ENCODE results near the gene TUBG2. TPM values are rescaled to one million over a fixed set of nuclear protein-coding genes. Genes with fewer than 3 reads are reported as not detected.

Gene TUBG2
- total RNA-seq, 1 experiment from 2014 or later, result 20.9 TPM

- Histone ChIP-seq H3K9me3 (ENCODE audit: control insufficient read depth in 1 of 2, insufficient read depth in 1 of 2, low read depth in 1 of 2, low read length in 2 of 2) (no peaks in the 10 kb centered on the region), H3K27ac (ENCODE audit: low read depth, low read length) (no peak overlapping the region), H3K27me3 (ENCODE audit: insufficient read depth, low read length) (no peaks in the 10 kb centered on the region), H3K4me2 (ENCODE audit: low read length) (no peak overlapping the region), H3K9ac (ENCODE audit: low read length) (no peak overlapping the region), H3K4me1 (ENCODE audit: control insufficient read depth in 1 of 2, insufficient read depth in 2 of 2, low read length in 2 of 2) (no peaks in the 10 kb centered on the region), H4K20me1 (ENCODE audit: insufficient read depth) (no peaks in the 10 kb centered on the region), H3K36me3 (ENCODE audit: control insufficient read depth in 1 of 2, insufficient read depth in 2 of 2, low read length in 2 of 2) (peaks cover 30 to 42% of the 10 kb centered on the region in 2 experiments), H3K4me3 (replicated peaks in 1 of 2; ENCODE audit: low read depth in 1 of 2, low read length in 2 of 2) (no peak overlapping the region), H2AFZ (ENCODE audit: low read depth, low read length, poor library complexity, severe bottlenecking) (no peak overlapping the region), H3K79me2 (ENCODE audit: insufficient read depth, low read length) (no peaks in the 10 kb centered on the region), H3K9me2 (ENCODE audit: insufficient read depth) (no peaks in the 10 kb centered on the region)
- no peak for TF ChIP-seq CTCF (IDR thresholded peaks at IDR 0.05 in 2 of 3, conservative IDR thresholded peaks at IDR 0.05 in 1 of 3; ENCODE audit: borderline replicate concordance in 1 of 3, insufficient read depth in 1 of 3, low read depth in 2 of 3, low read length in 2 of 3)
- TF ChIP-seq SIN3A (IDR thresholded peaks at IDR 0.05; ENCODE audit: low read depth), result no peak
- TF ChIP-seq EZH2phosphoT487 (IDR thresholded peaks at IDR 0.05; ENCODE audit: borderline replicate concordance), result no peak
- TF ChIP-seq CBX3 (IDR thresholded peaks at IDR 0.05; ENCODE audit: low read depth), result no peak
- TF ChIP-seq POLR2AphosphoS5 (IDR thresholded peaks at IDR 0.05; ENCODE audit: low read depth, low read length), result no peak
- no peak for TF ChIP-seq CEBPB (IDR thresholded peaks at IDR 0.05; ENCODE audit: low read depth)
- TF ChIP-seq REST (IDR thresholded peaks at IDR 0.05; ENCODE audit: low read depth), result no peak
- TF ChIP-seq EZH2 (IDR thresholded peaks at IDR 0.05), result no peak
- no peak for TF ChIP-seq ZBTB33 (IDR thresholded peaks at IDR 0.05; ENCODE audit: extremely low read depth, insufficient replicate concordance, low read length)
- TF ChIP-seq FOSL1 (IDR thresholded peaks at IDR 0.05; ENCODE audit: low read depth), result no peak
- TF ChIP-seq JUND (IDR thresholded peaks at IDR 0.05), result no peak
- TF ChIP-seq ATF3 (IDR thresholded peaks at IDR 0.05), result no peak
- no peak for TF ChIP-seq EGR1 (IDR thresholded peaks at IDR 0.05; ENCODE audit: low read depth)
- TF ChIP-seq ZFX (IDR thresholded peaks at IDR 0.05), result no peak
- BruUV-seq (replicated peaks), result no TSS peak
- ChIA-PET POLR2A (no interaction called here), CTCF (no interaction called here), RAD21 (ENCODE audit: low non-redundant PET in 1 of 2, low total read pairs in 2 of 2, uncharacterized antibody in 2 of 2, unreplicated experiment in 2 of 2) (no interaction called here)
- intact Hi-C loops (cut with micrococcal nuclease), result no loop called here
- ATAC-seq, result no peak
- DNase-seq (ENCODE audit: low read depth, low spot score), result no peak
These were observed 45.9 kb downstream of the TUBG2 start for GRCh38 chr17:42704837-42705494.
